Tibial artery (tissue), 4 donors: Measurements from ENCODE around the gene FAM53B.

Experiments used
- DNase-seq, 2 donors: peaks; one replicate each; pipeline ENCODE4 v3.0.0-alpha.2; 2019
- H3K27ac ChIP-seq, 2 donors: fragments of 200-600 bp; sonication (generic) in 1 of 2; 1 replicate in 1 of 2; 2 replicates in 1 of 2; pipeline ENCODE4 v1.5.1; 2018 to 2019; ENCODE audit warnings: mild to moderate bottlenecking in 1 of 2
- H3K27me3 ChIP-seq, 2 donors: fragments of 200-600 bp; sonication (generic) in 1 of 2; one replicate each; pipeline versions ENCODE4 v1.5.1 to v1.6.0; 2016 to 2019
- H3K36me3 ChIP-seq, 3 donors: fragments of 200-600 bp; sonication (generic) in 2 of 3; one replicate each; pipeline ENCODE4 v1.5.1; 2016 to 2019; ENCODE audit warnings: mild to moderate bottlenecking in 2 of 3
- H3K4me1 ChIP-seq, 4 donors: fragments of 200-600 bp; sonication (generic) in 2 of 4; 1 replicate in 3 of 4; 2 replicates in 1 of 4; pipeline ENCODE4 v1.5.1; 2016 to 2019
- H3K4me3 ChIP-seq, 2 donors: fragments of 200-600 bp; sonication (generic) in 1 of 2; 1 replicate in 1 of 2; 2 replicates in 1 of 2; pipeline ENCODE4 v1.5.1; 2018 to 2019; ENCODE audit warnings: mild to moderate bottlenecking in 2 of 2
- H3K9me3 ChIP-seq, 3 donors: fragments of 200-600 bp; sonication (generic) in 1 of 3; one replicate each; pipeline ENCODE4 v1.5.1; 2016 to 2019
- intact Hi-C: fragments of 100-400 bp; cut with DNase I; formaldehyde crosslinking; loops from one replicate; pipeline ENCODE4 v1.15.0; 2023; ENCODE audit warnings: low total_unique reads
- TF ChIP-seq, protein P1 (sequence below), 2 experiments: fragments of 200-600 bp in 1 of 2; fragments of 450-650 bp in 1 of 2; IDR thresholded peaks; one replicate each; pipeline ENCODE4 v1.5.1; 2017 to 2019; ENCODE audit warnings: antibody characterized with exemption in 2 of 2, mild to moderate bottlenecking in 1 of 2, moderate library complexity in 1 of 2

Gene FAM53B

DNA sequence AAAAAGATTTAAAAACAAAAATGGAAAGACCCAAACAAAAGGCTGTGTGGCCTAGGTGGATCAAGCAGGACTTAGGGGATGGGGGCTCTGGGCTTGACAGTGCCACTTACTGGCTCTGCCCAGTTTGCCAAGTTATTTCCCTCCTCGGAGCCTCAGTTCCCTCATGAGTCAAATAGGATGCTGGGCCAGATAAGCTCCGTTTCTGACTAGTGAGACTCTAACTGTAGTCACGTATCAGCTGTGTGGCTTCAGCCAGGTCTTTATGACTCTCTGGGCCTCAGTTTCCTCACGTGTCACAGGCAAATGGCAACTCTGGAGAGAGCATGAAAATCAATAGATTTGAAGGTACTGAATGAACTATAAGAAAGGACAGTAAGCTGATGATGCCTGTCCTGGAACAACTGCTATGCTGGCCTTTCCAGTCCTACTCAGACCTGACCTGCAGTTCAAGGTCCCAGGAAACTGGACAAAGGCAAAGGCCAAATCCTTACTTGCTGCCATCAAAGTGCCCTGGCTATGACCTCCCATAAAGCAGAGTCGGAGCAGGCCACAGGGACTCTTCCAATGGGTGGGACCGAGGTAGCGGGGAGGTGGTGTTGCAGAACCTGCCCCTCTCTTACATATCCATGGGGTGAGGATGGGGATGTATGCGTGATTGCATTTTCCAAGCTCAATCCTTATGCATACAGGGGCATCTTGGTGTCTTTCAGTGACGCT is 27.0 kb downstream of the FAM53B start:
- Histone ChIP-seq H3K27ac (no peak overlapping the region), H3K27me3 (no peaks in the 10 kb centered on the region), H3K36me3 (no peaks in the 10 kb centered on the region), H3K9me3 (no peaks in the 10 kb centered on the region), H3K4me3 (no peak overlapping the region), H3K4me1 (peaks cover 0 to 12% (median 5%) of the 10 kb centered on the region in 4 donors)
- DNase-seq = no peak
- TF ChIP-seq, protein P1, sequence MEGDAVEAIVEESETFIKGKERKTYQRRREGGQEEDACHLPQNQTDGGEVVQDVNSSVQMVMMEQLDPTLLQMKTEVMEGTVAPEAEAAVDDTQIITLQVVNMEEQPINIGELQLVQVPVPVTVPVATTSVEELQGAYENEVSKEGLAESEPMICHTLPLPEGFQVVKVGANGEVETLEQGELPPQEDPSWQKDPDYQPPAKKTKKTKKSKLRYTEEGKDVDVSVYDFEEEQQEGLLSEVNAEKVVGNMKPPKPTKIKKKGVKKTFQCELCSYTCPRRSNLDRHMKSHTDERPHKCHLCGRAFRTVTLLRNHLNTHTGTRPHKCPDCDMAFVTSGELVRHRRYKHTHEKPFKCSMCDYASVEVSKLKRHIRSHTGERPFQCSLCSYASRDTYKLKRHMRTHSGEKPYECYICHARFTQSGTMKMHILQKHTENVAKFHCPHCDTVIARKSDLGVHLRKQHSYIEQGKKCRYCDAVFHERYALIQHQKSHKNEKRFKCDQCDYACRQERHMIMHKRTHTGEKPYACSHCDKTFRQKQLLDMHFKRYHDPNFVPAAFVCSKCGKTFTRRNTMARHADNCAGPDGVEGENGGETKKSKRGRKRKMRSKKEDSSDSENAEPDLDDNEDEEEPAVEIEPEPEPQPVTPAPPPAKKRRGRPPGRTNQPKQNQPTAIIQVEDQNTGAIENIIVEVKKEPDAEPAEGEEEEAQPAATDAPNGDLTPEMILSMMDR (IDR thresholded peaks at IDR 0.05) = no peak
- intact Hi-C loops = no loop called here

DNA sequence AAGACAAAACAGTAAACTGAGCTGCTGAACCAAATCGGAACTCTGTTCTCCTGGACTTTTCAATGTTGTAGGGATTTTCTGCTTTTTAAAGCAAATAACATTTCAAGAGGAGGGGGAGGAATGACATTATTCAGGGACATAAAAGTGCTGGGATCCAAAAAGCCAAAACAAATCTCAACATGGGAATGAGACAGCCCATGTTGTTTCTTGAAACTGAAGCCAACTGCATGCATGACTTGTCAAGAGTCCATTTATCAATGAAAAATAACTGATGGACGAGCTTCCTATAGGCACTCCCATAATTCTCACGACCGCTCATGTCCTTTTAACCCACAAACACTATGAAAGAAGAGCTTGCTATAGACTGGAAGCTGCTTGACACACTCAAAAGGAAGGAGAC is 27.8 kb downstream of the FAM53B start:
- no peak overlapping the region for H3K27ac ChIP-seq
- H3K4me1 ChIP-seq = peaks cover 0 to 12% (median 4%) of the 10 kb centered on the region in 4 donors
- intact Hi-C loops = no loop called here

DNA sequence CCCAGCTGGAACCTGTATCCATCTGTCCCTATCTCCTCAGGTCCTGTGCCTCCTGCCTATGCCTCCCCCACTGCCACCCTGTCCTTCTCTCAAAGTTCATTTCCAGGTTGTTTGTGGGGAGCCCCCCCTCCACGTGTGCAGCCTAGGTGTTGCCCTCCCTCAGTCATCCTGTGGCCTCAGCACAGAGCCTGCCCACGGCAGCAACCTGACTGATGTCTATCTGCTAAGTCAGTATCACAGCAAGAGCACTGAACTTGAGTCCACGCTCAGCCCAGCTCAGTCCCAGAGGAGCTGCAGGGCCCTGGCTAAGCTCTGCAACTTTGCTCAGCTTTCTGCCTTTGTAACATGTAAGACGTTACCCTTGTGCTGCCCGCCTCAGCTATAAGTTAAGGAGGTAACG is 28.7 kb downstream of the FAM53B start:
- H3K4me1 ChIP-seq = peaks cover 0 to 12% (median 4%) of the 10 kb centered on the region in 4 donors
- DNase-seq = no peak
- intact Hi-C loops = no loop called here
- H3K27ac ChIP-seq = no peak overlapping the region
- TF ChIP-seq, protein P1 (IDR thresholded peaks at IDR 0.05) = no peak
- H3K27me3 ChIP-seq = no peaks in the 10 kb centered on the region
- H3K36me3 ChIP-seq = no peaks in the 10 kb centered on the region
- no peaks in the 10 kb centered on the region for H3K9me3 ChIP-seq
- H3K4me3 ChIP-seq = no peak overlapping the region

More for the DNA sequence above, 27.8 kb downstream of the FAM53B start:
- H3K9me3 ChIP-seq = no peaks in the 10 kb centered on the region
- H3K27me3 ChIP-seq = no peaks in the 10 kb centered on the region
- TF ChIP-seq, protein P1 (IDR thresholded peaks at IDR 0.05) = no peak
- no peaks in the 10 kb centered on the region for H3K36me3 ChIP-seq
- DNase-seq = no peak
- no peak overlapping the region for H3K4me3 ChIP-seq

DNA sequence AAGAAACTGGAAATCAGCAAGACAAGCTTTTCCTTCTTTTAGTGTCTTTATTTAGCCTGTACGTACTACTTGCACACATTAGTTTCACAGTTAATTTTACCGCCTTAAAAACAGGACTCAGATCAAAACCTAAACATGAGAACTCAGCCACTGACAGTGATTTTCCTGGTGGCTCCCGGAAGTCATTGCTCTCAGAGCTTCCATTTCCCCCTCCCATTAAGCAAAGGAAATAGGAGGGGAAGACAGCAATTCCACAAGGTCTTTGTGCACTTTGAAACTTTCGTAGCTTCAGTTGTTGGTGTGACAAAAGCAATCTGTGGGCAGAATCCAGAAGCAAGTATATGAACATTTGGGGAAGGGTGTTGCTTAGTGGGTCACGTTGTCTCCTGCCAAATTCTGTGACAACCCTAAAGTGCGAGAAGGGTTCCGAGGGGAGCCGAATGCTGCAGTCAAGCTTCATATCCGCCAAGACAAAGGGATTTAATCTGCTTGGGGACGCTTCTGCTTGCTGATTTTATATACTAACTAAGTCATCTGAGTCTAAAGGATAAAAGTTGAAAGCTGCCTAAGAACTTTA is 30.4 kb downstream of the FAM53B start:
- H3K27me3 ChIP-seq = no peaks in the 10 kb centered on the region
- H3K36me3 ChIP-seq = no peaks in the 10 kb centered on the region
- H3K4me3 ChIP-seq = no peak overlapping the region
- H3K27ac ChIP-seq = no peak overlapping the region
- TF ChIP-seq, protein P1 (IDR thresholded peaks at IDR 0.05) = no peak
- peaks cover 0 to 28% (median 8%) of the 10 kb centered on the region in 4 donors for H3K4me1 ChIP-seq
- no peak for DNase-seq
- H3K9me3 ChIP-seq = no peaks in the 10 kb centered on the region
- intact Hi-C loops = no loop called here

DNA sequence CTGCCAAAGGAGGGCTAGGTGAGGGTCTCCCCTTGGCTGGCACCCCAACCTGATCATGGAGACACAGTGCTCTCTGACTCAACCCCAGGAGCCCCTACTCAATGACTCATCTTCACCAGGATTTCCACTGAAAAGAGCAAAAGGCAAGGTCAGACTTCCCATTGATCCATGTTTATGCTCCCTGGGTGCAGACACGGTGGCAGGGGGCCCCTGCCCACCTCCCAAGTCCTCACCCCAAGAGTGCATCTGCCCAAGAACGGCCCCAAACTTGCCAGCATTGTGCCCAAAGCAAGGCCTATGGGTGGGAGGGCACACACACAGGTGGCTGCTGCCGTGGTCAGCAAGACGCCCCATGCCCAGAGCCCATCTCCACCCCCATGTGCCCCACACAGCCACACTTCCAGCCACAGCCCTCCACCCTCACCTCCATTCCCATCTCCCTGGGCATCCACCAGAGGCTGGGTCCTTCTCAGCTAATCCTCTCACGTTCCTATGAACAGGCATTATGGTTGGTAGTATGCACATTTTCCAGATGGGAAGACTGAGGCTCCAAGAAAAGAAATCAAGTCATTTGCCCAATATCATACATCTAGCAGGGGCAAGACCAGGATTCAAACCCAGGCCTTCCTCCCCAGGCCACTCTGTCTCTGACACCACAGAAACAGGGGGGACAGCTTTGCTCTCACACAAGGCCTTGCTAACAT is 31.3 kb downstream of the FAM53B start:
- no peak overlapping the region for H3K27ac ChIP-seq
- TF ChIP-seq, protein P1 (IDR thresholded peaks at IDR 0.05) = no peak
- no peaks in the 10 kb centered on the region for H3K27me3 ChIP-seq
- no peaks in the 10 kb centered on the region for H3K36me3 ChIP-seq
- H3K9me3 ChIP-seq = no peaks in the 10 kb centered on the region
- intact Hi-C loops = no loop called here
- DNase-seq = no peak
- no peak overlapping the region for H3K4me3 ChIP-seq
- H3K4me1 ChIP-seq = peaks cover 0 to 26% (median 9%) of the 10 kb centered on the region in 4 donors
